ENCODE results near the gene SORCS2.

Gene SORCS2

GRCh38 chr4:7287274-7287917, 95.1 kb downstream of the SORCS2 start:
- no peak overlapping the region for H3K27ac ChIP-seq
- no peak for DNase-seq (ENCODE audit: low spot score)
- no peak for TF ChIP-seq CTCF (conservative IDR thresholded peaks at IDR 0.05; ENCODE audit: low read depth)
- POLR2A ChIA-PET (ENCODE audit: low non-redundant PET): no interaction called here
- CTCF ChIA-PET: interaction anchor here (0.6 kb wide), 1 partner anchor 98 kb away, joined by 3 read pairs; no protein-coding TSS in a partner anchor

DNA sequence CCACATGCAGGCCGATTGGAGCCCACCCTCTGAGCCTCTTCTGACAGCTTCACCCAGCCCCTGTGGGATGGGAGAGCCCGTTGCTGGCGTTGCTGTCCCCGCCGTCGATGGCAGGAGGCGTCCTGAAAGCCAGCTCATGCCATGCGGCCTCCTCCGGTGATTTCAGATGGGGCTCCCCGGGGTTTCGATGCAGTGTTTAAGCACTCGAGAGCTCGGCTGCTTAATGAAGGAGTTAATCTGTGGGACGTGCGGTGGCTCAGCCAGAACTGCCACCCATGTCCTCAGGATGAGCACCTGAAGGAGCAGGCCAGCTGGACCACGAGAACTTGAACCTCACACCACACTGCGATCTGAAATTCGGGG, 95.6 kb downstream of the SORCS2 start:
- no peak for DNase-seq (ENCODE audit: low spot score)
- ChIA-PET POLR2A (ENCODE audit: low non-redundant PET) (no interaction called here), CTCF (interaction anchor here (0.6 kb wide), 1 partner anchor 99 kb away, joined by 3 read pairs; no protein-coding TSS in a partner anchor)
- no peak overlapping the region for H3K27ac ChIP-seq
- no peak for TF ChIP-seq CTCF (conservative IDR thresholded peaks at IDR 0.05; ENCODE audit: low read depth)

- DNase-seq (ENCODE audit: low spot score): no peak
- no peak for TF ChIP-seq CTCF (conservative IDR thresholded peaks at IDR 0.05; ENCODE audit: low read depth)
- ChIA-PET CTCF (no interaction called here), POLR2A (ENCODE audit: low non-redundant PET) (no interaction called here)
- H3K27ac ChIP-seq: no peak overlapping the region
Measured at GRCh38 chr4:7288751-7289523, 96.6 kb downstream of the SORCS2 start.

DNA sequence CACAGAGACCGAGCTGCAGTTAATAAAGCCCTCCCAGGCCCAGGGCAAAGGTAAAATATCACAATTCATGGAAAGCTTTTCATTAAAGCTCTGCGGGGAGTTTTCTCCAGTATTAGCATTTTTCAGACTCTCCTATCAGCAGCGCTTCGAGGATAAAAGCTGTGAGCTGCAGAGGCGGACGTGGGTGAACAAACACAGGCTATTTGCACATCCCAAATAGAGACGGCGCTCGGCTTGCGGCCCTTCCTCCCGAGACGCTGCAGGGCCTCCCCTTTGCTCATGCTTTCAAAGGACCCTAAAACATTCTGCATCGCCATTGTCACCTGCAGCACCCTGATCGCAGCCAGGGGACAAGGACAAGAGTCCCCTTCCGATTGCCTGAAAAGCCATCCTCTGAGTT, 97.3 kb downstream of the SORCS2 start:
- no peak overlapping the region for H3K27ac ChIP-seq
- ChIA-PET POLR2A (ENCODE audit: low non-redundant PET) (no interaction called here), CTCF (no interaction called here)
- no peak for TF ChIP-seq CTCF (conservative IDR thresholded peaks at IDR 0.05; ENCODE audit: low read depth)
- no peak for DNase-seq (ENCODE audit: low spot score)

GRCh38 chr4:7291372-7292114, 99.2 kb downstream of the SORCS2 start:
- no peak overlapping the region for H3K27ac ChIP-seq
- no peak for TF ChIP-seq CTCF (conservative IDR thresholded peaks at IDR 0.05; ENCODE audit: low read depth)
- ChIA-PET CTCF (no interaction called here), POLR2A (ENCODE audit: low non-redundant PET) (no interaction called here)
- DNase-seq (ENCODE audit: low spot score): no peak

DNA sequence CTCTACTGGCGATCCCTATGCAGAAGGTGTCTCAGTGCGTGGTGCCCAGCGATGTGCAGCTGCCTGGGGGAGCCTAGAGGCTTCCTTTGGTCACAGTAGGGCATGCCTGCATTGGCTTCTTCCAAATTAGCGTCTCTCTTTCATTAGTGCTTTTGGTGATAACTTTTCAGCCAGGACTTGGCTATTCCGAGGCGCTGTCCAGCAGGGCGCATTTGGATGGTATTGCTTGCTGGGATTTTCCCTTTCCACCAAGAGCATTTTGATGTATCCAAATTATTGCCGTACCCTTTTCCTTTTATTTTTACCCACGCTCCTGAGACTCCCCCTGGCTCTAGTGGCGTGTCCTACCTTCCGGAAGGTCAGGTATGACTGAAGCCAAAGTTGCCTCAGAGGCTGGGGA, 101.4 kb downstream of the SORCS2 start:
- ChIA-PET POLR2A (ENCODE audit: low non-redundant PET) (no interaction called here), CTCF (interaction anchor here (0.6 kb wide), 1 partner anchor 809 kb away, joined by 3 read pairs; no protein-coding TSS in a partner anchor)

More for the DNA sequence above, 101.4 kb downstream of the SORCS2 start:
- H3K27ac ChIP-seq: no peak overlapping the region
- no peak for DNase-seq (ENCODE audit: low spot score)
- TF ChIP-seq CTCF (conservative IDR thresholded peaks at IDR 0.05; ENCODE audit: low read depth): no peak

Measured in RWPE1 (cell line).